ENCODE data around the gene FAM170B.

The FAM170B gene

DNA sequence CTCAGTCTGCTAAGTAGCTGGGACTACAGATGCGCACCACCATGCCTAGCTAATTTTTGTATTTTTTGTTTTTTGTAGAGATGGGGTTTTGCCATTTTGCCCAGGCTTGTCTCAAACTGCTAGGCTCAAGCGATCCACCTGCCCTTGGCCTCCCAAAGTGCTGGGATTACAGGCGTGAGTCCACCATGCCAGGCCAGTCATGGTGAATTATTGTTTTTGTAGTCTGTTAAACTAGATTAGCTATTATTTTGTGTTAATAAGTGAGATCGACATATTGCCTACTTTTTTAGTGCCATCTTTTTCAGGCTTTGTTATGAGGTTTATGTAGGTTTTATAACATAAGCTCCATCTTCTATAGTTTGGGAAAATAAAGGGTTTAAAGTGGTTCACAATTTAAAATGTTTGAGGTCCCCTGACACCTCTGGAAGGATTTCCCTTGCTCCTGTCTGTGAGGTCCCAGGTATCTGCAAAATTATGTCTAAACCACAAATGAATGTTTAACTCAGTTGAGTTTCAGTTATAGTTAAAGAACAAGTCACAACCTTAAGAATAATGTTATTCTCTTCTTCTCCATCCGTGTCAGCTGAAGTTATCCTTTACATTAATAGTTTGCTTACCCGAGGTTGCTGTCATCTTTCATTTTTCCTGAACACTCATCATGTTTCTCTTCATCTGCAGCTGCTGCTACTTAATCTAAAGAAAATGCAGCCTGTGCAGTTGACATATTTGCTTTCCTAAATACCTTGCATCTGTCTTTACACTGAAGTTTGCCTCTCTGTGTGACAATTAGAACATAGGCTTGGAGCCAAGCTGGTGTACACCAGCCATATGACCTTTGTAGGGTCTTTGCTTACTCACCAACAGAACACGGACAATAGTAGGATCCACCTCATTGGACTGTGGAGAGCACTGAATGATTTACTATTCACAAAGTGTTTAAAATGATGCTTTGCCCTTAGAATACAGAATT, 9.6 kb downstream of the FAM170B start:
- no peak for DNase-seq

DNA sequence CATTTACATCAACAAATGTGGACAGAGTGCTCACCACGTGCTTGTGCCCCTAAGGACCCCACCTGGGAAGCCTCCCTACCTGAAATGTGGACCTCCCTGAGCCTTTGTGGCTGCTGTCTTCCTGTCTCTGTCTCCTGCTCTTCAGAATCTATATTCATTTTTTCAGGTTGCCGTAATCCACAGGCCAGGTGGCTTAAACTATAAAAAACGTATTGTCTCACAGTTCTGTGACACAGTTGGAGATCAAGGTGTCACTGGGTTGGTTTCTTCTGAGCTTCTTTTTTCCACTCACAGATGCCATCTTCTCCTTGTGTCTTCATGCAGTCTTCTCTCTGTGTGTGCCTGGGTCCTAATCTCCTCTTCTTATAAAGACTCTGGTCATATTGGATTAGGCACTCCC, 12.9 kb downstream of the FAM170B start:
- no peak for DNase-seq

DNA sequence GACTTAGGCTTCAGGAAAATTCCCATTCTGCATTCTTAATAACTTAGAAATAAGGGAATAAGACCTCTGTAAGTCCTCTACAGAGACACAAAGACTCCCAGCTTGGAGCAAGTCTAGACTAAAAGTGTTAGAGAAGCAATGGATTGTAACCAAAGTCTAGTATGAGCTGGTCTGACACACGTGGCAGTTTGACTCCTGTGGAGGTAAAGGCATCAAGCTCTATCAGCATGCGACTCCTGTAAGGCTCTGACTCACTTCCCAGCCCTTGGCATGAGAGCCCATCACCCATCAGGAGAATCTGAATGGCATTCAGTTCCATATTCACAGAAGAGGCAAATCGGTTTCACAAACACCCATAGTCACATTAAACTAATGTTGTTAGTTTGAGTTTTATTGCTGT, 14.1 kb downstream of the FAM170B start:
- no peak for DNase-seq

DNA sequence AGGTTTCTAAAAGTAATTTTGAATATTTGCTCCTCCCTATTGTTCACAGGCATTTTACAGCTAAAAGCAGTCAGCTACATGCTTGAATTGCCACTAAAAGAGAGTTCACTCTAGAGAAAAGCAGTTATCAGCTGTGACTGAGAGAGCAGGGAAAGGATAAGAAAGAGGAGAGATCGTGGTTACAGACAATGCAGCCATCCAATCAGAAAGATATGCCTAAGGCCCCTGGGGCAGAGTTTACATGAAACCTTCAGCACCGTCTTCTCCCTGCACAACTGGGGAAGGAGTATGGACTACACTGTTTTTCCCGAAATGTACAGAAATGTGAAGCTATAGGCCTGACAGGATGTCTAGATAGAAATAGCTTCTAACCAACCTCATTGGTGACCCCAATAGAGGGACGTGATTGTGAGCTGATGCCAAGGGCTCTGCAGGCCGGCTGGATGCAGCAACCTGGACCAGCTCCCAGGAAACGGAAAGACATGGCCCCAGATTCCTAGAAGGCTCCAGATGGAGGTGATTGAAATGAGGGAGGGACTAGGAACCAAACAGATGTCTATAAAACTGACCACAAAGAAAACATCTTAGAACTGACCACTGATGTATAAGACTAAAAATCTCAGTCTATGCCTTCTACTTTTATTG, 15.3 kb downstream of the FAM170B start:
- no peak for DNase-seq

DNA sequence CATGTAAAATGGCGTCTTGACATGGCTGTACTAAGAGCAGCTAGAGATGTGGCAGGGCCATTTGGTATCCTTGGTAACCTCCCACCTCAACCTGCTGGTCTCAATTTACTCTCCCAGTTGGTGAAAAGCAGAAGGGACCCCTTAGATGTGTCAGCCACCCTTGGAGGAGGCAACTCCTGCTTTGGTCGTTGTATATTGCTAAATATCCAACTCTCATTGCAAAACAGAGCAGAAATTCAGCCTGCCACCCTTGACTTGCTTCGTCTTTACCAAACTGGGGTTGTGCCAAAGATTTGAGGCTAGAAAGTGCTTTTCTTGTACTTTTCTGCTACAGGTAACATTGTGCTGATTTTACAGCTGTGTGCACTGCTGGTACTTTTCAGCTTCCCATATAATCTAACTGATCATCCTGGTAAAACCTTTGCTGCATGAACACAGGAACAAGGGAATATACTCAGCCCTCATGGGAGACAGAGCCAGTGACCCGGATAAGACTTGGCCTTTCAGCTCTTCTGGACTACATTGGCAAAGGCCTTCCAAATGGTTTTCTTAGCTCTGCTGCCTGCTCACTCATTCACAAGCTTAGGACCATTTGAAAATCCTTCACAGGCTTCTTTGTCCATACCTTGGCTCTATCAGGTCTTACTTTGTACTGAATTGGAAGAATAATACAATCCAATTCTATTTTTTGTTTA, 16.3 kb downstream of the FAM170B start:
- DNase-seq = no peak

DNA sequence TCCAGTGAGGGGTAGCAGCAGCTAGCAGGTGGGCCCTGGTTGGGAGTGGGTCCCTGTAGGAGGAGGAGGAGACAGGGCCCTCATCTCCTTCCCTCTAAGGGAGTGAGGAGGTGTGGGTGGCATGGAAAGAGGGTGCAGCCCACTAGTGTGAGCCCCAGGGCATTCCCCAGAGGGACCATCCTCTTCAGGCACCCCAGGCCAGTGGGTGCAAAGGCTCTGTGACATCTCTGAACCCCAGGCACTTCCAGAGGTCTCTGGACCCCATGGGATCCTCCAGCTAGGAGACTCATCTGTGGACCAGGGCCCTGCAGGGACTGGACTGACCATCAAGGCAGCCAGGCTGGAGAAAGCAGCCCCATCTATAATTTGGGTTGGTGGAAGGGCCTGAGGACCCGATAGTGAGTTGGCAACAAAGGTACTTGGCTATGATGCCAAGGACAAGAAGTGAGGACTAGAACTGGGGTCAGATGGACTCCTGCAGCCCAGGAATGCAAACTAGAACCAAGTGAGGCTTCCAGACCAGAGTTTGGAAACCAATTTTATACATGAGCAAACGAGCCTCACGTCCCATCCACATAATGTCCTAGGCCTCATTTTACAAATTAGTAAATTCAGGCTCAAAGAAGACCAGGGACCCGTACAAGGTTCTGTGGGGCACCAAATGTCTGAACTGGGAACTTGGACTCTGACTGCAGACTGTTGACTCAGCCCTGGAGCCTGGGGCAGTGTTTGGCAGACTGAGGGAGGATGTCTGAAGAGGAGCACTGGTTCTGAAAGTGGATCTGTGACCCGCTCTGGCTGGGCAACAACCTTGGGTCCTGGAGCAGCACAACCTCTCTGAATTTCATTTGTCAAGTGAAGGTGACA, 17.1 kb downstream of the FAM170B start:
- DNase-seq = no peak

DNA sequence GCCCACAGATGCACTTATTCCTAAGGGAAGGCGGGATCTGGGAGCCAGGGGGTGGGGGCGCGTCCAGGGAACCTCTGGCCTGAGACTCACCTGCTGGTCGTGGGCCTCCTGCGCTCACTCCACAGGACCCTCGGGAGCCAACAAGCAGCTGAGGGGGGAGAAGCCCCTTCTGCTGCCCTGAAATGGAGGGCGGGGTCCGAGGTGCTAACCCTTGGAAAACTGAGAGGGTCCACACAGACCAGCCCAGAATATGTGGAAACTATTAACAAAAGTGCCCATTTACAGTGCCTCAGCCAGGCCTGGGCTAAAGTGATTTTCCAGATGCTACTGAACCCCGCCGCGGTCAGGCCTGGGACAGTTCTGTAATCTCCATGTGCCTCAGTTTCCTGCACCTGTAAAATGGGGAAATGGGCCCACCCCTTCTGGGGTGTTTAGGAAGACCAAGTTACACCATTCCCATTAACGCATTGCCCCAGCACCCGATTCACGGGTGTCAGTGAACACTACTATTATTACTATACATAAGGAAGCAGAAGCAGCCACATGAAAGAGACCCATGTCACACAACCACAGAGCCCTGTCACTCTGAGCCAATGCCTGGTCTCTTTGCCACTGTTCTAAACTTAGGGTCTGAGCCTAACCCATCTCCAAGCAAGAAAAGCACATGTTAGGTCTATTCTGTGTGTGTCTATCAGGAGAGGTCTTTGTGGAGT, 17.9 kb downstream of the FAM170B start:
- DNase-seq = no peak

DNA sequence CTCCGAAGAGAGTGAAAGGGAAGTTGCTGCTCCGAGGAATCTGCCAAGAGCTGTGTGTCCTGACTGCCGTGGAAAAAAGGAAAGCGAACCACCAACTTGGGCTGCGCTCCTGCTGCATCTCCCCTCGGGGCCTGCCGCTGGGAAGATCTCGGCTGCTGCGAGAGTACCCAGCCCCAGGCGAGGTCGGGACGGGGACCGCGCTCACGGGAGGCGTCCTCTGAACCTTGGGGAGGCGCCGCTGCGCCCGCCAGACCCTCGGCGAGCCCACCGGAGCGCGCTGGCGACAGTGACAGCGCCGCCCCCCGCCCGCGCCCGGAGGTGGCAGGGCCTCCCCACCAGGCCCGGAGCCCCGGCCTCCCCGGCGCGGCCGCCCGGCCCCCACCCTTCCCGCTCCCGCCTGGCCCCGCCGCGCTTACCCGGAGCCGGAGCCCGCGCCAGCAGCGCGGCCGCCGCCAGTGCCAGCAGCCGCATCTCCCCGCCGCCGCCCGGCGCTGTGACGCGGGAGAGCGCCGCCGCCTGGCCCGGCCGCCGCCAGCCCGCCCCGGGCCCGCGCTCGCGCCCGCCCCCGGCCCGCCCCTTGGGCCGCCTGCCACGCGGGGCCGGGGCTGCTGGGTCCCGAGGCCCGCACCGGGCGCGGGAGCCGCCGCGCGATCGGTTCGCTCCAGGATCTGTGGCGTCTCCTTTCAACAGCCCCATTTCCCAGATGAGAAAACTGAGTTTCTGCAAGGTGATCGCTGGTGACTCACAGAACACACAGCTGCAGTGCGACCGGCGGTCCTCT, 18.6 kb downstream of the FAM170B start, which contains the start of gene VSTM4:
Gene VSTM4, minus strand, starts transcription at position 508 of the 781 bp plus-strand sequence. Its CDS starts 37 bp downstream, at position 471.
- DNase-seq = peak; percentile 78

DNA sequence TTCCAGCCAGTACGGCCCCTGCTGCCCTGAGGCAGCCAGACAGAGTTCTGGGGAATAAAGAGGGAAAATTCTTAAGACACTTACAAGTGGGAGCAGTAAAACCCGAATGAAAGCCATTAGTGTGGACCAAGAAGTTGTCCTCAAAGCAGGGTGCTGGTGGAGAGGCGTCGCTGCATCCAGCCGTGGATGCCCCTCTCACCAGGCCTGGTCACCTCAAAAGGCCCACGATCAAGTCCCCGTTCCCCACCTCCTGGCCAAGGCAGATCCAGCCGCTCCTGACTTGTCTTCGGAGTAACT, 19.2 kb downstream of the FAM170B start:
- DNase-seq = no peak

DNA sequence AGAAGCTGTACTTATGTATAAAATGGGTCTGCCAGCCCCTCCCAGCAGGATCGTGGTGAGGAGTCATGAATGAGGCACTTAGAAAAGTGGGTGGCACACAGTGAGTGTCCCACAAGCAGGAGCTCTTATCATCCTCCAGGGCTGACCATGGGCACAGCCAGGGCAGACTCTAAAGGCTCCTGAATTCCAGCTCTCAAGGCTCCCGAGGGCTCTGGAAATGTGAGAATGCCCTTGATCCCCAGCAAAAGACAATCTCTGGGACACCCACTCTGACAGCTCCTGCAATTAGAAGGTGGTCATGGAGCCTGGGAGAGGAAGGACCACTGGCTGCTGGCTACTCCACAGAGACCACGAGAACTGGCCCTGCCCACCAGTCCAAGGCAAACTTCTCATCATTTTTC, 20.1 kb downstream of the FAM170B start:
- DNase-seq = no peak

DNA sequence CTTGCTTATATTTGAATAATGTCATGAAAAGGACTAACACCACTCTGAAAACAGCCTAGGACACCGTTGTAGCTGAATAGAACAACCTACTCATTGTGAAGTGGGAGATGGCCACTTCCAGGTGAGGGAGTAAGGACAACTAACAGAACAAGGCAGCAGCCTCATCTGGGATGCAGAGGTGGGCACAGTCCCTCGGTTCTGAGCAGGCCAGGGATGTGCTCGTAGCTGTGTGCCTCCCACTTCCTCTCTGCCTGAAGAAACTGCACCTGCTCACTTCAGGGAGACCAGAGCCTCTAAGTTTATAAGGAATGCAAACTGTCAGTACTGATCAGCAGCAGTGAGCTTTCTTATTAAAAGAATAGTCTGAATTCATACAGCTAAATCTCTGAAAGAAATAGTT, 21.0 kb downstream of the FAM170B start:
- DNase-seq = no peak

DNA sequence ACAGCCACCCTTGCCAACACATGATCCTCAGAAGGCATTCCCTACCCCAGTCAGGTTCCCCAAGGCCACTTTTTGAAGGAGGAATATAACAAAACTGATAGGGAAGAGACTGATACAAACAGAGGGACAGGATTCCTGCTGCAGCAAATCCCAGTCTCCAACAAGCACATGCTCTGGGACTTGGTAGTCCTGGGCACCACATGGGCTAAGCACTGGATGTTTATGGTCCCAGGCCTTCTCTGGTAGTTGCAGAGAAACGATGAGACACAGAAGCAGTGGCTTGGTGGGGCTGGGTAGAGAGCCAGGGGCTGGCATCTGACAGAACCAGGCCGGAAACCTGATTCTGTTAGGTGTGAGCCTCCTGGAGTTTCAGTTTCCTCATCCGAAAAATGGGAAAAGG, 21.7 kb downstream of the FAM170B start:
- no peak for DNase-seq

DNA sequence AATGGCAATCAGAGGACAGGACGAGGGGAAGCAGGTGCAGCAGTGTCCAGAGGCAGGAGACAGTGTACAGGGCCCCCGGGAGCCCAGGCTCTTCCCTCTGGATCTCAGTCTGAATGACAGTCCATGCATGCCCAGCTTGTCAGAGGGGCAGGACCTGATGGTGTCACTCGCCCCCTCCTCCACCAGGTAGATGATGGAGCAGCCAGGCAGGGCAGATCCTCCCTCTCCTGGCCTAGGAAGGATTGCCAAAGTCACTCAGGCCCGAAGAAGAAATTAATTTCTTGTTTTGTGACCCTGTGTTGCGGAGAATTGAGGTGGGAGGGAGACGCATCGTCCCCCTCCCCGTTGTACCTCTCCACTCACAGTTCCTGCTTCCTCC, 22.5 kb downstream of the FAM170B start:
- no peak for DNase-seq

DNA sequence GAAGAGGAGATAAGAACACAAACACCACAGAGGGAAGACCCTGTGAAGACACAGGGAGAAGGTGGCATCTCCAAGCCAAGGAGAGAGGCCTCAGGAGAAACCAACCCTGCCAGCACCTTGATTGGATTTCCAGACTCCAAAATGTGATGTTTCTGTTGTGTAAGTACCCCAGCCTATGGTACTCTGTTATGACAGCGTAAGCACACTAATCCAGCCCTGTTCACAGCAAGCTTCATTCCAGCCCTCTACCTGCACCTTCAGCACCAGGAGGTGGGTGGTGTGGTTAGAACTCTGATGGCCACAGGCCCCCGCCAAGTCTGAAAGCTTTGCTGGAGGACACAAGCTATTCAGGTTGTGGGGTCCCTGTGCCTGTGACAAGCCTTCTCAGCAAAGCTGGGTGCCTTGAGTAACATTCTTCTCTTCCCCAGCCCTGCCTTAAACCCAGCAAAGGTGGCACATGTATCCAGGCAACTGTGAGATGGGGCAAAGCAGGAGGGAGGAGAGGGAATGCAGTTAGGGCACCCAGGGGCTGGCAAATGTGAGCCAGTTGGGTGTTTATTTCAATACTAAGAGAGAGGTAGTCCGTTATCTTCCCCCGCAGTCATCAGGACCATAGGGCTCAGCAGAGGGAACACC, 23.0 kb downstream of the FAM170B start:
- no peak for DNase-seq

DNA sequence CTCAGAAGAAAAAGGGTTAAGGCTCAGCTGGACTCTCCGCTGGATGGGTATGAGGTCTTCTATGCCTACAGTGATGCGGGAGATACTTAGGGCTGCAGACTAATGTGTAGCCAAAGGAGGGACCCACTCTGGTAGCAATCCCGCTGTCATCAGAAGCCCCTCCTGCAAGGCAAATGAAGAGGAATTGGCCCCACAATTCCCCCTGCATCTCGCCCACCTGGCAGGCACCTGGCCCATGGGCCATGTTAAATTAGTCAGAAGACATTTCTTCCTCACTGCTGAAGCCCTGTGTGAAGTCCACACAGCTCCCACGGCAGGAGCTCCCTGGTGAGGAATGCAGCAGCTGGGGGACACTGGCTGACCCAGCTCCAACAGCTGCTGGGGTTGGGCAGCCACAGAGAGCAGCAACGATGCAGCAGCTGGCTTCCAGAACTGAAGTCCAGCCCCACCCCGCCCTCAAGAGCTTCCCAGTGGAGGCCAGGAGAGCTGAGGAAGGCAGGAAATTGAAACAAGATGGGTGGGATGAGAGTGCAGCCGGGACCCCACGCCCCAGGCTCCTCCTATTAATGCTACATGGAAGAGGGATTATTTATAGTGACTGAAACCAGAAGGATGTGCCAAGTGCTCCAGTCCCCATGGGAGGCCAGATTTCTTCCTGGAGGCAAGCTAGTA, 24.0 kb downstream of the FAM170B start:
- DNase-seq = peak; percentile 35

DNA sequence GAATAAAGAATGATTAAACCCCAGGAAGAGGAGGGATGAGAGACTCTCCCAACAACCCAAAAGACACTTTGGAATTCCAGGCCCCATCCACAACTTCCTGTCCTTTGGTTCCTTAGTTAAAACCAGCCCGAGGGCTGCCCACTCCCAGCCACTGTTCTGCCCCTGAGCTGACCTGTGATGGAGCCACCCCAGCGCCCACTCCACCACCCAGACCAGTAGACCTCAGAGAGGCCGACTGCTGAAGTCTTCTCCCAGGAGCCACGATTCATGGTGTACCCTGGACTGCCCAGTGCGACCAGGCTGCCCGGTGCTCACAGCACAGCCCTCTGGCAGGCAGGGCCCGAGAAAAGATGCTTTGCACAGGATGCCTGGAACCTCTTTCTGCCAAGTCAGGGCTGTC, 25.2 kb downstream of the FAM170B start:
- no peak for DNase-seq

DNA sequence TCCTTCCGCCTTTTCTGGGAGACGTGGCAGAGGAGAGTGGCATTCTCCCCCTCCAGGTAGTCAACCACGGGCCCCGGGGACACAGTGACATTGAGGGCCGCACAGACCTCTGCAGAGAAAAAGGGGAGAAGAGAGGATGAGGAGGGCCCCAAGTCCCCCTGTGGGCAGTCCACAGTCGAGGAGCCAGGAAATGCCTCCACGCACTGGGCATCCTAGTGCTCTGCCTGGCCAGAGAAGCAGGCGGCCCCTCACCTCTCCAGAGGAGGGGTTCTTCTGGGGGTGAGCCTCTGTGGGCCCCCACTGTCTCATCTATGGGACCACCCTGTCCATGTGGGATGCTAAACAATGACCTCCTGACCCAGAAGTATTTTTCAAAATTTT, 25.9 kb downstream of the FAM170B start:
- DNase-seq = no peak

DNA sequence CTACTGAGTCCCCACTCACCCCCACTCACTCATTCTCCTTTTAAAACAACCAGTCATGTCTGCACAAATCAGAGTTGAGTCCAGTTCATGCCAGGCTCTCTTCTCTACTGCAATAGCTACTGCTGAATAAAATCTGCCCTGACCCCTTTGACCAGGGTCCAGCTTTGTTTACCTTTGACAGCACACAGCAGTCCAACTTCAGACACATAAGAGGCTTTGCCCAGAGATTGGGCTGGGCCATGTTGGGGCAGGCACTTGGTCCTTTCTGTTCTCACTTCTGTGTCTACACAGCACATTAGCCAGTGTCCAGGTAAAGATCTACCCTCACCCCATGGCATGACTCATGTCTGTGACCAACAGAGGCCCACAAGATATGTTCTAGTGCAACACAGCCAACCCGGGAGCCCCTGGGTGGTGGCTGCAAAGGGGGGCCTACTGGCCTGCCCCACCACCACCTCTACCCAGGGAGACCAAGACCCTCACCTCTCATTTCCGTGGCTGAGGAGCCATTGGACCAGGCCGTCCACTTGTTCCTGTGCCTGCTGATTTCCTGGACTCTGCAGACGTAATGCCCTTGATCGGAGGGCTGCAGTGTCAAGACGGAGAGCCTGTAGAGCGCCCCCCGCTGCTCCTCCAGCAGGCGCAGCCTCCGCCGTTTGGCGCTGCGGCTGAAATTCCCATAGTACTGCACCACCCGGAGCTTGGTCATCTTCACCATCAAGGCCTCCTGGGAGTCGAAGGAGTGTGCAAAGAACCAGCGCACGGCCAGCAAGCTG, 26.5 kb downstream of the FAM170B start:
- no peak for DNase-seq

DNA sequence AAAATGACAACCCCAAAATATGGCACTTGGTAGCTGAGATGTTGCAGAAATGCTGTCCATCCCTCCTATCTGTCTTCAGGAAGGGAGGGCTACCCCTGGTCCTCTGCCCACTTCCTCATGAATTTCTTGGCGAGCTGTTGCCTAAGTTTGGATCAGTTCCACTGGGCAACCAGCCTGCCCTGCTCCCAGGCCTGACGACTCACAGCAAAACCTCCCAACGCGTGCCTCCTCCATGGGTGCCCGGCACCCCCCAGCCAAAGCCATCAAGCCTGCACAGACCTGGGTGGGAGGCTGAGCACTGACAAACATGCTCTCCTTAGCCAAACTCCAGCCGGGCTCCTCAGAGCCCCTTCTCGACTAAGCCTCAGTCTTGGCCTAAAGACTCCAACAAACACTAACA, 27.4 kb downstream of the FAM170B start:
- DNase-seq = no peak

Data from right kidney (tissue), 1 donor.